Caco-2 (cell line): ENCODE measurements around the gene ABCG4. TPM values are rescaled to one million over a fixed set of nuclear protein-coding genes. Genes with fewer than 3 reads are reported as not detected.

ENCODE experiments used
- BruUV-seq: library from RNA; stranded (reverse); fragments of 400-500 nt; replicated peaks from 2 replicates; lab custom pipeline; 2021; lab: Mats Ljungman, UMichigan
- CTCF ChIA-PET: fragments of 300-600 bp; sonication (Branson Sonifier 250); formaldehyde crosslinking; loops from one replicate; lab custom pipeline; 2022; ENCODE audit warnings: antibody characterized with exemption; lab: Charles Lee
- POLR2A ChIA-PET: fragments of 300-600 bp; sonication (Branson Sonifier 250); formaldehyde crosslinking; loops from one replicate; lab custom pipeline; 2022; ENCODE audit warnings: antibody characterized with exemption; lab: Charles Lee
- DNase-seq, 2 experiments: peaks; one replicate each; pipeline versions ENCODE4 v3.0.0 to v3.0.0-alpha.2; 2020 to 2022
- H3K27me3 ChIP-seq: replicated peaks from 2 replicates; pipeline ENCODE4 v1.6.0; 2011; ENCODE audit warnings: low read length; ENCODE audit not compliant: control insufficient read depth, insufficient read depth
- H3K36me3 ChIP-seq: 2 replicates; pipeline ENCODE4 v1.5.1; 2011; ENCODE audit warnings: low read length; ENCODE audit not compliant: control insufficient read depth, insufficient read depth
- H3K4me1 ChIP-seq: fragments of 250-450 bp; sonication (Bioruptor Pico); 2 replicates; pipeline ENCODE4 v1.5.1; 2020; ENCODE audit warnings: mild to moderate bottlenecking
- H3K4me3 ChIP-seq: 2 replicates; pipeline ENCODE4 v1.5.1; 2011; ENCODE audit warnings: low read depth, mild to moderate bottlenecking, control low read depth, low read length
- H3K9me3 ChIP-seq: fragments of 250-450 bp; sonication (Bioruptor Pico); 2 replicates; pipeline ENCODE4 v1.5.1; 2020; ENCODE audit warnings: mild to moderate bottlenecking, moderate library complexity
- H3K27ac Mint-ChIP-seq: one replicate; pipeline ENCODE4 v1.8.0; 2022; ENCODE audit warnings: mixed read lengths; ENCODE audit not compliant: unreplicated experiment
- H3K27me3 Mint-ChIP-seq: one replicate; pipeline ENCODE4 v1.8.0; 2022; ENCODE audit warnings: mixed read lengths; ENCODE audit not compliant: insufficient read depth, unreplicated experiment
- H3K36me3 Mint-ChIP-seq: one replicate; pipeline ENCODE4 v1.8.0; 2022; ENCODE audit warnings: mild to moderate bottlenecking, mixed read lengths; ENCODE audit not compliant: insufficient read depth, unreplicated experiment
- H3K4me1 Mint-ChIP-seq: one replicate; pipeline ENCODE4 v1.8.0; 2022; ENCODE audit warnings: low read depth, mixed read lengths; ENCODE audit not compliant: unreplicated experiment
- H3K4me3 Mint-ChIP-seq: one replicate; pipeline ENCODE4 v1.8.0; 2022; ENCODE audit warnings: mild to moderate bottlenecking, moderate library complexity, mixed read lengths; ENCODE audit not compliant: unreplicated experiment
- H3K9me3 Mint-ChIP-seq: one replicate; pipeline ENCODE4 v1.8.0; 2022; ENCODE audit warnings: mixed read lengths; ENCODE audit not compliant: unreplicated experiment
- intact Hi-C: fragments of 100-400 bp; cut with micrococcal nuclease; formaldehyde crosslinking; loops from one replicate; pipeline ENCODE4 v1.10.0; 2022; ENCODE audit not compliant: unreplicated experiment
- total RNA-seq: library from RNA; stranded (reverse); gene quantifications from 2 replicates; pipeline ENCODE4 v1.2.3, GENCODE V29; 2022
- TF ChIP-seq, protein P1 (sequence below), 2 experiments: fragments of 200-600 bp in 1 of 2; IDR thresholded peaks; 1 replicate in 1 of 2; 2 replicates in 1 of 2; pipeline versions ENCODE4 v1.5.1 to v1.8.0; 2011 to 2022; ENCODE audit warnings: antibody characterized with exemption in 1 of 2, control low read depth in 1 of 2, inconsistent platforms in 1 of 2, low read depth in 1 of 2, low read length in 1 of 2, mild to moderate bottlenecking in 1 of 2, moderate library complexity in 1 of 2; ENCODE audit not compliant: insufficient read depth in 1 of 2, severe bottlenecking in 1 of 2, unreplicated experiment in 1 of 2

The ABCG4 gene
- total RNA-seq, 1 experiment from 2014 or later: 0.18 TPM

DNA sequence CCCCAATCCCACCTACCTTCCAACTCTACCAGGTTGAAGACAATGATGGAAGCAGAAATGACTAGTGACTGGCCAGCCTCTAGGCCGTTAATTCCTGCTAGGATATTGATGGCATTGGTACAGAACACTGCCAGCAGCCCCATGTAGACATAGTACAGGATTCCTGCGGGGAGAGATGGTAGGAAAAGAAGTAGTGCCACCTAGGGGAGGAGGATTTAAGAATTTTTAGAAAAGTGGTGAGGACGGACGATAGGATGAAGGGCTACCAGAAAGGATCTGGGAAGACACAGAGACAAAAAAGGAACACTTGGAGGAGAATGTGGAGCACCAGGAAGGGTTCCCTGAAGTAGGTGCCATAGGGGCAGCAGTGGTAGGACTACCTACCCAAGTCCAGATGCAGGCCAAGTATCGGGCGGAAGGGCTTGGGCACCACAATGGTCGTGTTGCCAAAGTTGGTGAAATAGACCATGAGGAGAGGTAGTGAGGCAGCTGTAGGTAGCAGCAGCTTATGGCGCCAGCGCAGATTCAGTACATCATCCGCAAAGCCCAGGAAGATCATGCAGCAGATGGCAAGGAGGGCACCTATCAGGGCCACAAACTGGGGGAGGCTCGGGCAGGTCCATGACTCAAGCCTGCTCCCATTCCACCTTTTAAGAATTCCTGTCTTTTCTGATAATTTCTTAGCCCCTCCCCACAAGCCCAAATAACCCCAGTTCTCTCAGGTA, 48.4 kb upstream of the ABCG4 start:
- H3K4me3 ChIP-seq: peak overlapping the region; percentile 43
- no TSS peak for BruUV-seq
- no peaks in the 10 kb centered on the region for H3K27me3 ChIP-seq
- TF ChIP-seq, protein P1, sequence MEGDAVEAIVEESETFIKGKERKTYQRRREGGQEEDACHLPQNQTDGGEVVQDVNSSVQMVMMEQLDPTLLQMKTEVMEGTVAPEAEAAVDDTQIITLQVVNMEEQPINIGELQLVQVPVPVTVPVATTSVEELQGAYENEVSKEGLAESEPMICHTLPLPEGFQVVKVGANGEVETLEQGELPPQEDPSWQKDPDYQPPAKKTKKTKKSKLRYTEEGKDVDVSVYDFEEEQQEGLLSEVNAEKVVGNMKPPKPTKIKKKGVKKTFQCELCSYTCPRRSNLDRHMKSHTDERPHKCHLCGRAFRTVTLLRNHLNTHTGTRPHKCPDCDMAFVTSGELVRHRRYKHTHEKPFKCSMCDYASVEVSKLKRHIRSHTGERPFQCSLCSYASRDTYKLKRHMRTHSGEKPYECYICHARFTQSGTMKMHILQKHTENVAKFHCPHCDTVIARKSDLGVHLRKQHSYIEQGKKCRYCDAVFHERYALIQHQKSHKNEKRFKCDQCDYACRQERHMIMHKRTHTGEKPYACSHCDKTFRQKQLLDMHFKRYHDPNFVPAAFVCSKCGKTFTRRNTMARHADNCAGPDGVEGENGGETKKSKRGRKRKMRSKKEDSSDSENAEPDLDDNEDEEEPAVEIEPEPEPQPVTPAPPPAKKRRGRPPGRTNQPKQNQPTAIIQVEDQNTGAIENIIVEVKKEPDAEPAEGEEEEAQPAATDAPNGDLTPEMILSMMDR (IDR thresholded peaks at IDR 0.05; ENCODE audit: insufficient read depth in 1 of 2, low read depth in 1 of 2, low read length in 1 of 2, severe bottlenecking in 1 of 2, unreplicated experiment in 1 of 2): peak; percentile 30 to 62
- H3K27ac Mint-ChIP-seq: peak overlapping the region; percentile 98
- peaks cover 3% of the 10 kb centered on the region; the same call in 1 of the 2 replicates for H3K36me3 ChIP-seq
- H3K4me3 Mint-ChIP-seq: peak overlapping the region; percentile 85
- ChIA-PET POLR2A (no interaction called here), CTCF (no interaction called here)
- H3K4me1 Mint-ChIP-seq: peaks cover 28% of the 10 kb centered on the region
- peaks cover 19% of the 10 kb centered on the region for H3K4me1 ChIP-seq
- no peaks in the 10 kb centered on the region for H3K27me3 Mint-ChIP-seq
- intact Hi-C loops: loop anchor here (1.0 kb wide), 1 partner anchor 33 kb away; the partner anchor contains the start of gene VPS11
- peaks cover 65% of the 10 kb centered on the region for H3K36me3 Mint-ChIP-seq
- DNase-seq: peak in 1 of 2 experiments; percentile 66
- H3K9me3 ChIP-seq: no peaks in the 10 kb centered on the region
- H3K9me3 Mint-ChIP-seq: no peaks in the 10 kb centered on the region

DNA sequence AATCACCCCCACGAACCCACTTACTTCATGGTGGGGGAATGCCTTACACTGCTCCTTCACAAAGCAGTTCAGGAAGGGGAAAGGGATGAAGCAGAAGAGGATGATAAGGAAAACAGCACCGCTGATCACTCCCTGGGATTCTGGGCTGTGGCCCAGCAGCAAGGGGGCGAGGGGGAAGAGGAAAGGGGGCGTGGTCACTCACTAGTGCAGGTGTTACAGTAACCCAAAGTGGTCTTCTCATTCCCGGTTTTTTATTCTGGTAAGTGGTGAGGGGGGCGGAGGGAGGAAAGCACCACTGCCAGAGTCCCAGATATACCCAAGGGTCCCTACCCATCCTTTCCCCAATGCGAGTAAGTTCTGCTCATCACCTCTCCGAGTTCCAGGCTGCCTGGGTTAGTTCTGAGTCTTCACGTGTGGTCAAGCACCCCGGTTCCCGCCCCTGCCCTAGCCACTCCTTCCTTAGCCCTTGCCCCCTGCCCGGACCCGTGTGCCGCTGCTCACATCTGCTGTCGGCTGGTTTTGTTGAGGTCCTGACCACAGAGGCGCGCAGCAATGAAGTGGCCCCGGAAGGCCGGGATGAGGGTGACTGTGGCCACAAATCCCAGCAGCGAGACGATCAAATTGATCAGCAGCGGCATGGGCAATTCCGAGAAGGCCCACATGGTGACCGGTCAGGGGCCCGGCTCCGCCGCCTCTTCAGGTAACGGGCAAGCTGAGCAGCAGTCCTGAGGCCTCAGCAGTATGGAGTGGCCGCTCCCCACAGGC, 47.7 kb upstream of the ABCG4 start:
- peaks cover 3% of the 10 kb centered on the region; the same call in 1 of the 2 replicates for H3K36me3 ChIP-seq
- peaks cover 18% of the 10 kb centered on the region for H3K4me1 ChIP-seq
- TSS peak; percentile 39 for BruUV-seq
- Mint-ChIP-seq H3K9me3 (no peaks in the 10 kb centered on the region), H3K4me3 (peak overlapping the region; percentile 85), H3K27ac (peak overlapping the region; percentile 98), H3K27me3 (no peaks in the 10 kb centered on the region), H3K4me1 (peaks cover 28% of the 10 kb centered on the region), H3K36me3 (peaks cover 57% of the 10 kb centered on the region)
- no peaks in the 10 kb centered on the region for H3K27me3 ChIP-seq
- DNase-seq: peak in 1 of 2 experiments; percentile 83
- H3K4me3 ChIP-seq: peak overlapping the region; percentile 43
- ChIA-PET CTCF (interaction anchor here (0.6 to 1.8 kb wide), 18 partner anchors 16 to 339 kb away, joined by 3 to 27 read pairs (median 4); partner anchors contain the start of genes CBL, HINFP, HMBS and NHERF4), POLR2A (interaction anchor here (0.5 to 2.3 kb wide), 18 partner anchors 9 to 1450 kb away, joined by 3 to 71 read pairs (median 5); partner anchors contain the start of genes BCL9L, CBL, CENATAC and HINFP)
- intact Hi-C loops: loop anchor here (1.0 kb wide), 2 partner anchors 20 to 34 kb away; partner anchors contain the start of genes HINFP and VPS11
- TF ChIP-seq, protein P1 (IDR thresholded peaks at IDR 0.05; ENCODE audit: insufficient read depth in 1 of 2, low read depth in 1 of 2, low read length in 1 of 2, severe bottlenecking in 1 of 2, unreplicated experiment in 1 of 2): peak in 1 of 2 experiments; percentile 26
- no peaks in the 10 kb centered on the region for H3K9me3 ChIP-seq
